Central memory CD8-positive, alpha-beta T cell (primary cell): Measurements from ENCODE around the gene CTTNBP2.

Experiments used
- ATAC-seq: fragments of 150-1000 bp; cut with Tn5 transposase; replicated peaks from 2 replicates; pipeline ENCODE4 v1.10.0; 2022; ENCODE audit warnings: mild to moderate bottlenecking, moderate FRiP score, moderate number of reproducible peaks; ENCODE audit not compliant: poor library complexity, severe bottlenecking; ENCODE audit errors: extremely low read depth
- DNase-seq, 2 donors: peaks; one replicate each; pipeline ENCODE4 v3.0.0; 2021; ENCODE audit warnings: low spot score in 2 of 2
- H3K27ac Mint-ChIP-seq: one replicate; pipeline ENCODE4 v1.8.0; 2022; ENCODE audit warnings: low read depth, mild to moderate bottlenecking, moderate library complexity, mixed read lengths
- H3K27me3 Mint-ChIP-seq: one replicate; pipeline ENCODE4 v1.8.0; 2022; ENCODE audit warnings: mixed read lengths
- H3K36me3 Mint-ChIP-seq: one replicate; pipeline ENCODE4 v1.8.0; 2022; ENCODE audit warnings: mild to moderate bottlenecking, moderate library complexity, mixed read lengths; ENCODE audit not compliant: insufficient read depth
- H3K4me1 Mint-ChIP-seq: one replicate; pipeline ENCODE4 v1.8.0; 2022; ENCODE audit warnings: mixed read lengths
- H3K4me3 Mint-ChIP-seq: one replicate; pipeline ENCODE4 v1.8.0; 2022; ENCODE audit warnings: mild to moderate bottlenecking, moderate library complexity, mixed read lengths
- H3K9me3 Mint-ChIP-seq: one replicate; pipeline ENCODE4 v1.8.0; 2022; ENCODE audit warnings: mixed read lengths

The CTTNBP2 gene

GRCh38 chr7:117767951-117768350 lies 105.3 kb downstream of the CTTNBP2 start:
- ATAC-seq: no peak
- Mint-ChIP-seq H3K27ac (no peak overlapping the region), H3K4me1 (no peaks in the 10 kb centered on the region), H3K27me3 (peaks cover 11% of the 10 kb centered on the region), H3K36me3 (no peaks in the 10 kb centered on the region), H3K4me3 (no peak overlapping the region), H3K9me3 (peaks cover 11% of the 10 kb centered on the region)
- no peak for DNase-seq

GRCh38 chr7:117766913-117767312 lies 106.3 kb downstream of the CTTNBP2 start:
- Mint-ChIP-seq H3K27ac (no peak overlapping the region), H3K36me3 (no peaks in the 10 kb centered on the region), H3K27me3 (peaks cover 11% of the 10 kb centered on the region), H3K9me3 (peaks cover 11% of the 10 kb centered on the region), H3K4me3 (no peak overlapping the region), H3K4me1 (no peaks in the 10 kb centered on the region)
- DNase-seq: no peak
- no peak for ATAC-seq

DNA sequence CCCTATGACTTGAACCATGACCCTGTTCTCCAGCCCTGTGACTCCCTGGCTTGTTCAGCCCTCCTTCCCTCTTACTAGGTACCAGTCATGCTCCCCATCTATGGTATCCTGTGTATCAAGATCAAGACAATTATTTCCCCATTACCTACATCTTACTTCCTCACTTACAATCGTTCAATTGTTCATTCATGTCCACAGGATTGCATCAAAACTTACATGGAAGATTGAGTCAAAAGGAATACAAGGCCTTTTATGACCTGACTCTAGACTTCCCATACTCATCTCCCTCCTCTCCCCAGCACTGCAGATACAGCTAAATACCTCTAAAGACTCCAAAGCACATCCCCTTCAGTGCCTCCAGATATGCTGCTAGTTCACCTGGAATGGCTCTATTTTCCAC lies 109.2 kb downstream of the CTTNBP2 start:
- no peaks in the 10 kb centered on the region for H3K4me1 Mint-ChIP-seq

GRCh38 chr7:117762055-117762454 lies 111.2 kb downstream of the CTTNBP2 start:
- H3K27ac Mint-ChIP-seq: no peak overlapping the region

More for the DNA sequence above, 109.2 kb downstream of the CTTNBP2 start:
- H3K4me3 Mint-ChIP-seq: no peak overlapping the region
- ATAC-seq (no peak), DNase-seq (no peak)
- no peaks in the 10 kb centered on the region for H3K36me3 Mint-ChIP-seq
- peaks cover 5% of the 10 kb centered on the region for H3K9me3 Mint-ChIP-seq
- no peak overlapping the region for H3K27ac Mint-ChIP-seq
- peaks cover 11% of the 10 kb centered on the region for H3K27me3 Mint-ChIP-seq

DNA sequence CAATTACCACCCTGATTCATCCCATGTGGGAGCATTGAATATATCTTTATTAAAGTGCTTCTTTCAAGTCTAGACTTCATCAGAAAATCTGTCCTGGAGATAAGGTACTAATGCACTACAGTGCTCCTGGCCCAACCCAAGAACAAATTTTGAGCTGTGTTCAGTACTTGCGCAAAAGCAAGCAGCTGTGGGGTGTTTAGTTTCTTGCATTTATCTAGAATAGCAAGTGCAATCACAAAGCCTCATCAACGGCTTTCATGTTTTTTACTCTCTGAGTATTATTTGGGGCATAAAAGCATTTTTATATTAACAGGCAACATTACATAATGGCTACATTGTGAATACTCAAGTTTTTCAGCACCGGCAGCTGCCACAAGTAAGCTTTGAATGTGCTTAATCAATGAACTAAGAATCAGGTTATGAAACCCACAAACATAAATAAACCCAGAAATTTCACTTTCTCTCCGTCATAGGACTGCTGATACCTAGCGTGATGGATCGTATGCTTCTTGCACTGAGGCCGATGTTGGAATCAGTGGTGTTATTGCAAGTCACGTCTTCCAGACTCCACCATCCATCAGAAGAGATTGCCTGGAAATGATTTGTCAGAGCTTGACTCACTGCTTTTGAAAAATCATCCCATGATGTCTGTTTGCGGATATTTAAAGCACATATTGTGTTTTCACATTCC lies 113.1 kb downstream of the CTTNBP2 start:
- Mint-ChIP-seq H3K4me3 (no peak overlapping the region), H3K27ac (no peak overlapping the region), H3K4me1 (no peaks in the 10 kb centered on the region), H3K27me3 (peaks cover 2% of the 10 kb centered on the region), H3K9me3 (peaks cover 5% of the 10 kb centered on the region), H3K36me3 (no peaks in the 10 kb centered on the region)
- no peak for DNase-seq
- no peak for ATAC-seq

More at GRCh38 chr7:117762055-117762454, 111.2 kb downstream of the CTTNBP2 start:
- H3K9me3 Mint-ChIP-seq: peaks cover 5% of the 10 kb centered on the region
- ATAC-seq (no peak), DNase-seq (no peak)
- no peak overlapping the region for H3K4me3 Mint-ChIP-seq
- H3K27me3 Mint-ChIP-seq: peaks cover 11% of the 10 kb centered on the region
- no peaks in the 10 kb centered on the region for H3K36me3 Mint-ChIP-seq
- H3K4me1 Mint-ChIP-seq: no peaks in the 10 kb centered on the region

- Mint-ChIP-seq H3K4me3 (no peak overlapping the region), H3K9me3 (no peaks in the 10 kb centered on the region), H3K36me3 (no peaks in the 10 kb centered on the region), H3K27ac (no peak overlapping the region), H3K27me3 (no peaks in the 10 kb centered on the region), H3K4me1 (no peaks in the 10 kb centered on the region)
- ATAC-seq: no peak
- no peak for DNase-seq
Measured at GRCh38 chr7:117757440-117757839, 115.8 kb downstream of the CTTNBP2 start.

GRCh38 chr7:117756586-117757085 lies 116.6 kb downstream of the CTTNBP2 start:
- H3K27ac Mint-ChIP-seq: no peak overlapping the region
- H3K4me3 Mint-ChIP-seq: no peak overlapping the region
- H3K27me3 Mint-ChIP-seq: no peaks in the 10 kb centered on the region
- DNase-seq (no peak), ATAC-seq (no peak)
- H3K36me3 Mint-ChIP-seq: no peaks in the 10 kb centered on the region
- H3K4me1 Mint-ChIP-seq: no peaks in the 10 kb centered on the region
- no peaks in the 10 kb centered on the region for H3K9me3 Mint-ChIP-seq

GRCh38 chr7:117755136-117755535 lies 118.1 kb downstream of the CTTNBP2 start:
- ATAC-seq (no peak), DNase-seq (no peak)
- Mint-ChIP-seq H3K27ac (no peak overlapping the region), H3K27me3 (no peaks in the 10 kb centered on the region), H3K4me1 (no peaks in the 10 kb centered on the region), H3K9me3 (no peaks in the 10 kb centered on the region), H3K36me3 (no peaks in the 10 kb centered on the region), H3K4me3 (no peak overlapping the region)

DNA sequence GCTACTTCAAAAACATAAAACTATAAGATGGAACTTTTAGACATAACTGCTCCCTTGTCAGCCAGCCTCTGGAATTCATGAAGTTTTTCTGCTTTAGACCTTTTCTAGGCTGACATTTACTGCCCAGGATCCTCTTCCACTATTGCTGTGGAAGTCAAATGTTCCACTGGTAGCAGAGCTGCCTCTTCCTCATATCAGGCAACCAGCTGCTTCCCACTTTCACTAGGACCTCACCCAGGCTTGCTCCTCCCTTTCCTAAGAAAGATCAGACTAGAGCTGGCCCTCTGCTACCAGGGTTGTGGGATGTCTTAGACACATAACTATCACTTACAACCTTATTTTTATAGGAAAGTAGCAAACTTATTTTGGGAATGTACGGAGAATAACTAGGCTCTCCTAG lies 121.5 kb downstream of the CTTNBP2 start:
- H3K27ac Mint-ChIP-seq: no peak overlapping the region
- no peaks in the 10 kb centered on the region for H3K4me1 Mint-ChIP-seq
- ATAC-seq: no peak

DNA sequence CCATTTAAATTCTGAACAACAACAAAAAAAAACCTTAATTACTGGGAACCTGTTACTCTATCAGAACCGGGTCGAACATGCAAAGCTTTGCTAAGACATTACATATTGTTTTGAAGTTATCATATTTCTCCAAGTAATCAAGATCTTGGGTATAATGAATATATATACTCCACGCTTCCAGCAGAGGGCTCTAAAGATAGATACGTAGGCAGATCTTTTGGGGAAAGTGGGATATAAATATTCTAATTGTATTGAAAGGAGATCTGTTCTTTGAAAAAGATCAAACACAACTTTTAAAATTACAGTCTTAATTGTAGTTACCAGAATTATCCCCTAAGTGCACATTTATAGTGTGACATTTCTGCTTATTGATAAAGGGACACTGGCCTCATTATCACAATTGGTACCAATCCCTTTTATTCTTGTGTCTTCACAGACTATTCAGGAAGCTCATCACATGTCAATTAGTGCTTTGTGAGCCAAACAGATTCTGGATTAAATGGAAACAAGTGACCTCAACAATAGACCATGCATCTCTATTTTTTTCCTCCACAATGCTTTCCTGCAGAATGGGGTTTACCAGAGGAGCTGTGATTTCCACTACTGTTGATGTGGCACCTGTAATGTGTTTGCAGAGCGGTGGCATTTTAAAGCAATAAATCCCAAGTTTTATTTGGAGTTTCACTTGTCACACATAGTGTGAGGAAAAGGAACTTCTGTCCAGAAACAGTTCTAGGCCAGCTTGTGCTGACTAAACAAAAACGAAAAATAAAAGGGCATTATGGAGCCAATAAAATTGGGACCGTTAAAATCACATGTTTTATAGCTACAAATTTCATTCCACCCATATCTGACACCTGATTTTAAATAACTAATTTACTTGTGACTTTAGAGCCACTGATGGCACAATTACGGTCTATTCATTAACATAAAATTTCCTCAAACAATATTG lies 122.4 kb downstream of the CTTNBP2 start:
- Mint-ChIP-seq H3K4me1 (no peaks in the 10 kb centered on the region), H3K27ac (no peak overlapping the region), H3K9me3 (no peaks in the 10 kb centered on the region), H3K27me3 (no peaks in the 10 kb centered on the region), H3K4me3 (no peak overlapping the region), H3K36me3 (no peaks in the 10 kb centered on the region)
- no peak for ATAC-seq
- DNase-seq: no peak

More for the DNA sequence above, 121.5 kb downstream of the CTTNBP2 start:
- no peak for DNase-seq
- Mint-ChIP-seq H3K36me3 (no peaks in the 10 kb centered on the region), H3K4me3 (no peak overlapping the region), H3K9me3 (no peaks in the 10 kb centered on the region), H3K27me3 (no peaks in the 10 kb centered on the region)

DNA sequence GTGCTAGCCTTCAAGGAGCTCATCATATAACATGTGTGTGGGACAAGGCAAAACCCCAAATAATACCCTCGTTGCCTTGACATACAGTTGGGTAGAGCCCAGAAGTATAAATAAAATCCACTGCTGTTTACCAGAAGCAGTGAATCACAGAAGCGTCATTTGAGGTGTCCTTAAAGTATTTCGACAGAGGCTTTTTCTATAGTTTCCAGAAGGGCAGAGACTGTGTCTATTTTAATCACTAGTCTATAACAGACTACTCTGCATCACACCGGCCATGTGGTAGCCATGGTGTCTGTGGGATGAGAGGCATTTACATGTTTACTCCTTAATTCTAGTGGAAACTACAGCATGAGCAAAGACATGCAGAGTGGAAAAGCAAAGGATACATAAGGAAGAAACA lies 131.3 kb downstream of the CTTNBP2 start:
- Mint-ChIP-seq H3K36me3 (no peaks in the 10 kb centered on the region), H3K4me1 (no peaks in the 10 kb centered on the region), H3K27ac (no peak overlapping the region), H3K9me3 (no peaks in the 10 kb centered on the region), H3K27me3 (no peaks in the 10 kb centered on the region), H3K4me3 (no peak overlapping the region)
- ATAC-seq: no peak
- no peak for DNase-seq

- Mint-ChIP-seq H3K36me3 (no peaks in the 10 kb centered on the region), H3K4me3 (no peak overlapping the region)
- ATAC-seq: no peak
Measured at GRCh38 chr7:117739085-117739484, 134.2 kb downstream of the CTTNBP2 start.

GRCh38 chr7:117737926-117738325 lies 135.3 kb downstream of the CTTNBP2 start:
- Mint-ChIP-seq H3K4me3 (no peak overlapping the region), H3K4me1 (no peaks in the 10 kb centered on the region), H3K36me3 (no peaks in the 10 kb centered on the region), H3K27ac (no peak overlapping the region), H3K9me3 (no peaks in the 10 kb centered on the region), H3K27me3 (no peaks in the 10 kb centered on the region)
- no peak for DNase-seq
- no peak for ATAC-seq

More at GRCh38 chr7:117739085-117739484, 134.2 kb downstream of the CTTNBP2 start:
- Mint-ChIP-seq H3K27ac (no peak overlapping the region), H3K27me3 (no peaks in the 10 kb centered on the region), H3K9me3 (no peaks in the 10 kb centered on the region), H3K4me1 (no peaks in the 10 kb centered on the region)
- DNase-seq: no peak
